H9 (cell line): ENCODE measurements around the gene DNAJC5. TPM values are rescaled to one million over a fixed set of nuclear protein-coding genes. Genes with fewer than 3 reads are reported as not detected.
A peak's percentile ranks its signal among the peaks of the same experiment; 100 is the strongest.

Source experiments
- DNase-seq: peaks from one replicate; pipeline ENCODE4 v3.0.0-alpha.2; 2017
- H2AFZ ChIP-seq: one replicate; pipeline ENCODE4 v1.6.1; 2013; ENCODE audit warnings: mild to moderate bottlenecking, low read length, control low read depth, moderate library complexity
- H2AK5ac ChIP-seq: 2 replicates; pipeline ENCODE4 v1.6.1; 2013; ENCODE audit warnings: low read length, control low read depth, mixed read lengths; ENCODE audit not compliant: insufficient read length
- H2BK120ac ChIP-seq: one replicate; pipeline ENCODE4 v1.6.1; 2013; ENCODE audit warnings: low read depth, mild to moderate bottlenecking, low read length, control low read depth, inconsistent platforms; ENCODE audit not compliant: poor library complexity, severe bottlenecking
- H2BK12ac ChIP-seq: 2 replicates; pipeline ENCODE4 v1.6.1; 2013; ENCODE audit warnings: low read length, control low read depth, mixed read lengths, low read depth; ENCODE audit not compliant: insufficient read length
- H2BK15ac ChIP-seq: 2 replicates; pipeline ENCODE4 v1.6.1; 2013; ENCODE audit warnings: low read depth, low read length, control low read depth
- H2BK20ac ChIP-seq: one replicate; pipeline ENCODE4 v1.6.1; 2013; ENCODE audit warnings: low read depth, mild to moderate bottlenecking, low read length, control low read depth, inconsistent platforms; ENCODE audit not compliant: poor library complexity, severe bottlenecking
- H2BK5ac ChIP-seq: 2 replicates; pipeline ENCODE4 v1.6.1; 2013; ENCODE audit warnings: low read length, control low read depth, mixed read lengths; ENCODE audit not compliant: insufficient read length
- H3K14ac ChIP-seq: 2 replicates; pipeline ENCODE4 v1.6.1; 2013; ENCODE audit warnings: low read length, control low read depth; ENCODE audit not compliant: insufficient read depth
- H3K18ac ChIP-seq: 2 replicates; pipeline ENCODE4 v1.6.1; 2013; ENCODE audit warnings: low read depth, mild to moderate bottlenecking, mixed read lengths, low read length, control low read depth; ENCODE audit not compliant: insufficient read length
- H3K23ac ChIP-seq: 2 replicates; pipeline ENCODE4 v1.6.1; 2013; ENCODE audit warnings: low read length, control low read depth, mixed read lengths, low read depth; ENCODE audit not compliant: insufficient read length
- H3K23me2 ChIP-seq: 2 replicates; pipeline ENCODE4 v1.6.1; 2013; ENCODE audit warnings: low read depth, mild to moderate bottlenecking, mixed read lengths, low read length, control low read depth; ENCODE audit not compliant: insufficient read length, poor library complexity, severe bottlenecking
- H3K27ac ChIP-seq: 2 replicates; pipeline ENCODE4 v1.5.1; 2013; ENCODE audit warnings: low read length, control low read depth, mixed read lengths, low read depth; ENCODE audit not compliant: insufficient read length
- H3K27me3 ChIP-seq: 2 replicates; pipeline ENCODE4 v1.6.1; 2013; ENCODE audit warnings: low read length, control low read depth, inconsistent platforms; ENCODE audit not compliant: insufficient read depth
- H3K4ac ChIP-seq: 2 replicates; pipeline ENCODE4 v1.6.1; 2013; ENCODE audit warnings: low read depth, mild to moderate bottlenecking, control low read depth, inconsistent platforms, low read length, moderate library complexity
- H3K4me1 ChIP-seq: 2 replicates; pipeline ENCODE4 v1.6.1; 2013; ENCODE audit warnings: low read length, control low read depth, inconsistent platforms; ENCODE audit not compliant: insufficient read depth
- H3K4me2 ChIP-seq: 2 replicates; pipeline ENCODE4 v1.6.1; 2013; ENCODE audit warnings: low read length, control low read depth, mixed read lengths; ENCODE audit not compliant: insufficient read length, insufficient read depth
- H3K56ac ChIP-seq: 2 replicates; pipeline ENCODE4 v1.6.1; 2013; ENCODE audit warnings: low read depth, mild to moderate bottlenecking, mixed read lengths, low read length, control low read depth; ENCODE audit not compliant: insufficient read length
- H3K79me1 ChIP-seq: 2 replicates; pipeline ENCODE4 v1.6.1; 2013; ENCODE audit warnings: low read depth, mild to moderate bottlenecking, moderate library complexity, low read length, control low read depth, inconsistent platforms; ENCODE audit not compliant: insufficient read depth, poor library complexity, severe bottlenecking
- H3K79me2 ChIP-seq: 2 replicates; pipeline ENCODE4 v1.6.1; 2013; ENCODE audit warnings: low read length, control low read depth, inconsistent platforms; ENCODE audit not compliant: insufficient read depth
- H3K9ac ChIP-seq: 2 replicates; pipeline ENCODE4 v1.6.1; 2013; ENCODE audit warnings: low read length, control low read depth, mixed read lengths; ENCODE audit not compliant: insufficient read length; ENCODE audit errors: extremely low read depth
- H3K9me3 ChIP-seq: one replicate; pipeline ENCODE4 v1.6.1; 2013; ENCODE audit warnings: low read depth, low read length, inconsistent platforms; ENCODE audit not compliant: control insufficient read depth
- H3T11ph ChIP-seq: one replicate; pipeline ENCODE4 v1.6.1; 2013; ENCODE audit warnings: mild to moderate bottlenecking, low read length, control low read depth, inconsistent platforms
- H4K20me1 ChIP-seq: one replicate; pipeline ENCODE4 v1.6.1; 2013; ENCODE audit not compliant: control insufficient read depth, insufficient read length, insufficient read depth
- H4K5ac ChIP-seq: 2 replicates; pipeline ENCODE4 v1.6.1; 2013; ENCODE audit warnings: low read depth, mild to moderate bottlenecking, mixed read lengths, low read length, control low read depth; ENCODE audit not compliant: insufficient read length
- H4K8ac ChIP-seq: replicated peaks from 2 replicates; pipeline ENCODE4 v1.6.1; 2013; ENCODE audit warnings: low read length, control low read depth, mixed read lengths, low read depth; ENCODE audit not compliant: insufficient read length
- H4K91ac ChIP-seq: 2 replicates; pipeline ENCODE4 v1.6.1; 2013; ENCODE audit warnings: low read depth, mild to moderate bottlenecking, moderate library complexity, mixed read lengths, low read length, control low read depth; ENCODE audit not compliant: insufficient read length
- H3K27ac Mint-ChIP-seq, 3 experiments: 2 replicates in 2 of 3; 3 replicates in 1 of 3; pipeline ENCODE4 v1.8.0; 2020 to 2021; ENCODE audit warnings: mixed read lengths in 3 of 3, mild to moderate bottlenecking in 1 of 3, moderate library complexity in 1 of 3
- H3K27me3 Mint-ChIP-seq: 2 replicates; pipeline ENCODE4 v1.8.0; 2021; ENCODE audit warnings: low read depth, mild to moderate bottlenecking, moderate library complexity, mixed read lengths
- H3K36me3 Mint-ChIP-seq, 3 experiments: 2 replicates in 2 of 3; 3 replicates in 1 of 3; pipeline ENCODE4 v1.8.0; 2020 to 2021; ENCODE audit warnings: low read depth in 3 of 3, mixed read lengths in 3 of 3; ENCODE audit not compliant: insufficient read depth in 1 of 3
- H3K4me1 Mint-ChIP-seq, 2 experiments: 2 replicates each; pipeline ENCODE4 v1.8.0; 2020; ENCODE audit warnings: mixed read lengths in 2 of 2
- H3K4me3 Mint-ChIP-seq, 2 experiments: 2 replicates in 1 of 2; 3 replicates in 1 of 2; pipeline ENCODE4 v1.8.0; 2020 to 2021; ENCODE audit warnings: mild to moderate bottlenecking in 2 of 2, mixed read lengths in 2 of 2, moderate library complexity in 1 of 2
- H3K9me3 Mint-ChIP-seq, 2 experiments: 2 replicates in 1 of 2; 3 replicates in 1 of 2; pipeline ENCODE4 v1.8.0; 2020; ENCODE audit warnings: mild to moderate bottlenecking in 2 of 2, mixed read lengths in 2 of 2, moderate library complexity in 1 of 2
- CTCF ChIP-seq: fragments of 200-600 bp; sonication (generic); conservative IDR thresholded peaks from 3 replicates; pipeline ENCODE4 v1.8.0; 2021; ENCODE audit warnings: antibody characterized with exemption, mild to moderate bottlenecking
- WGBS: extraction: QIAGEN DNeasy Blood & Tissue Kit; methylation state at CpG from one replicate; pipeline ENCODE4 v1.1.7; 2013; ENCODE audit warnings: missing lambda C conversion rate, low lambda C conversion rate, mixed read lengths; ENCODE audit not compliant: insufficient read length; ENCODE audit errors: extremely low coverage; 5-methylcytosine and 5-hydroxymethylcytosine counted together
- total RNA-seq: library from RNA; stranded (reverse); gene quantifications from 2 replicates; pipeline ENCODE4 v1.2.1, GENCODE V29; 2021

DNAJC5 gene
- total RNA-seq, 1 experiment from 2014 or later, result 43.0 TPM

DNA sequence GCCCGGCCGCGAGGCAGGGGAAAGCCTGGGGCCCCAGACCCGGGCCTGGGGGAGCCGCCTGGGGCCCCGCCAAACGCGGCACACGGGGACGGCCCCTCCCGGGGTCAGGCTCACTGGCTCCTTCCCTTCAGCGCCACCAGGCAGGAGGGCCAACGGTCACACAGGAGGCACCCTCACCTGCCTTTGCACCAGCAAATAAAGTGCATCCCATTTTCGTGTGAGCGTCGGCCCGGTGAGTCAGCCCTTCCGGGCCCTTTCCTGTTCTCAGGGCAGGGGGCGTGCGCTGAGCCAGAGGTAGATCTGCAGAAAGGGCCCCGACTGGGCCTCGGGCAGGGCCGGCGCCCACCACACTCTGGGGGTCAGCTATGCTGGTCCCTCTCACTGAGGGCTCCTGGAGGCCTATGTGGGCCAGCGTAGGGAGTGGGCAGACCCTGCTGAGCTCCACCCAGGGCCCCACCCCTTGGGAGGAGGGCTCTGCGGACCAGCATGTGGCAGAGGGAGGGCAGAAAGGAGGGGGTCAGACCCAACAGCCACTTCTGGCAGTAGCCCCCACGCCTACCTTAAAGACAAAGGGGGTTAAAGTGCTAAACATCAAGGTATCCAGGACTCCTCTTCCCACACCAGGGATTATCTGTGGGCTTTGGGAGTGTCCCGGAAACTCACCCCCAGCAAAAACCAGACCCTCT is 62.2 kb downstream of the DNAJC5 start:
- Mint-ChIP-seq H3K4me1 (peaks cover 33 to 35% of the 10 kb centered on the region in 2 experiments), H3K27me3 (no peaks in the 10 kb centered on the region), H3K36me3 (peaks cover under 1 to 36% (median 26%) of the 10 kb centered on the region in 3 experiments; a peak in 6 of 7 replicates), H3K9me3 (no peaks in the 10 kb centered on the region), H3K4me3 (peak overlapping the region; percentile 70 to 86), H3K27ac (peak overlapping the region; percentile 87 to 92 (median 89); a peak in 5 of 7 replicates)
- no peak overlapping the region for H3K56ac ChIP-seq
- no peak overlapping the region for H2AFZ ChIP-seq
- H3K4me1 ChIP-seq, result no peaks in the 10 kb centered on the region; the same call in 1 of the 2 replicates
- no peaks in the 10 kb centered on the region for H4K20me1 ChIP-seq
- no peak overlapping the region for H4K5ac ChIP-seq
- H2BK5ac ChIP-seq, result no peak overlapping the region
- H3K18ac ChIP-seq, result peak overlapping the region; percentile 9
- peaks cover 14% of the 10 kb centered on the region for H3K23me2 ChIP-seq
- no peak overlapping the region for H2BK20ac ChIP-seq
- H3K27me3 ChIP-seq, result no peaks in the 10 kb centered on the region
- no peak overlapping the region for H3K23ac ChIP-seq
- no CpG with 5 or more reads among the region's 28 CpGs for WGBS
- DNase-seq, result peak; percentile 95
- H3K79me1 ChIP-seq, result peaks cover 2% of the 10 kb centered on the region
- H3K4ac ChIP-seq, result no peak overlapping the region
- peak overlapping the region; percentile 56 for H3K9ac ChIP-seq
- no peak overlapping the region for H2AK5ac ChIP-seq
- no peaks in the 10 kb centered on the region for H3K9me3 ChIP-seq
- H2BK120ac ChIP-seq, result no peak overlapping the region
- H3K14ac ChIP-seq, result no peak overlapping the region
- peaks cover 15% of the 10 kb centered on the region; the same call in 1 of the 2 replicates for H3K79me2 ChIP-seq
- no peak overlapping the region for H4K91ac ChIP-seq
- H3K27ac ChIP-seq, result no peak overlapping the region
- H3K4me2 ChIP-seq, result peak overlapping the region; percentile 59
- no peak overlapping the region for H4K8ac ChIP-seq
- TF ChIP-seq CTCF, result peak; percentile 40; the same call in 2 of the 3 replicates
- no peak overlapping the region for H2BK12ac ChIP-seq
- no peak overlapping the region for H2BK15ac ChIP-seq
- no peak overlapping the region for H3T11ph ChIP-seq
